Activated T-cell treated with anti-CD3 and anti-CD28 coated beads, Interleukin-2, amount 50 U/mL, for 72 hours (primary cell): Measurements from ENCODE around the gene PLEKHD1. TPM values are rescaled to one million over a fixed set of nuclear protein-coding genes. Genes with fewer than 3 reads are reported as not detected.
"Not testable (repeated sequence)": the region's sequence is repeated elsewhere in the genome, so short reads cannot be mapped to it uniquely, and the experiment has no call there.

Experiments used
- ATAC-seq, 2 donors: fragments of 150-1000 bp; cut with Tn5 transposase; replicated peaks in 1 of 2; 2 replicates each; pipeline ENCODE4 v1.10.0; 2021; ENCODE audit warnings: moderate library complexity in 2 of 2, mild to moderate bottlenecking in 1 of 2
- DNase-seq, 2 donors: peaks; one replicate each; pipeline ENCODE4 v3.0.0; 2021 to 2022; ENCODE audit warnings: mixed read lengths in 1 of 2
- H3K27ac Mint-ChIP-seq: one replicate; pipeline ENCODE4 v1.8.0; 2022; ENCODE audit warnings: mild to moderate bottlenecking, moderate library complexity, mixed read lengths
- H3K27me3 Mint-ChIP-seq: one replicate; pipeline ENCODE4 v1.8.0; 2022; ENCODE audit warnings: low read depth, mixed read lengths
- H3K36me3 Mint-ChIP-seq, 2 donors: one replicate each; pipeline ENCODE4 v1.8.0; 2022; ENCODE audit warnings: mixed read lengths in 2 of 2, mild to moderate bottlenecking in 1 of 2; ENCODE audit not compliant: insufficient read depth in 2 of 2
- H3K4me1 Mint-ChIP-seq: one replicate; pipeline ENCODE4 v1.8.0; 2022; ENCODE audit warnings: low read depth, mixed read lengths
- H3K4me3 Mint-ChIP-seq, 2 donors: one replicate each; pipeline ENCODE4 v1.8.0; 2022; ENCODE audit warnings: mild to moderate bottlenecking in 2 of 2, mixed read lengths in 2 of 2, moderate library complexity in 2 of 2
- H3K9me3 Mint-ChIP-seq, 2 donors: one replicate each; pipeline ENCODE4 v1.8.0; 2022; ENCODE audit warnings: mixed read lengths in 2 of 2
- total RNA-seq, 2 donors: library from RNA; stranded (reverse); gene quantifications; one replicate each; pipeline ENCODE4 v1.2.3, GENCODE V29; 2022

PLEKHD1 gene
- total RNA-seq, 2 donors from 2014 or later: 0.12 TPM; not detected in 1

DNA sequence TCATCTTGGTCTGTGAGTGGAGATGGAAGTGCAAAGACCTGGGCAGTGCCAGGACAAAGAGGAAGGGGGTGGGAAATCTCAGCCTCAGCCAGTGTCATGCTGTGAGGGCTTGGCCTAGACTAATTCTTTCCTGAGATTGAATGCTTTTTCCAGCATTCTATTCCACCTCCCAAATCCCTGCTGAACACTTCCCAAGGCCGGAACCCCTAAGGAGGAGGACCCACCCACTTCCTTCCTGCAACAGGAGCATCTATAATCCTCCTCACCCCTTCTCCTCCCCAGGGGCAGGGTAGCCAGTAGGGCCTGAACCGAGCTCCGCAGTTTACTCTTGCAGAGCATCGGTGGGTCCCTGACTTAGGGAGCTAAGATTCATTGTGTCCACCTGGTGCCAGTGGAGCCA is 3.2 kb downstream of the PLEKHD1 start:
- H3K27me3 Mint-ChIP-seq: peaks cover 46% of the 10 kb centered on the region
- ATAC-seq (no peak), DNase-seq (no peak)
- H3K9me3 Mint-ChIP-seq: no peaks in the 10 kb centered on the region
- H3K4me1 Mint-ChIP-seq: no peaks in the 10 kb centered on the region
- H3K36me3 Mint-ChIP-seq: no peaks in the 10 kb centered on the region
- H3K4me3 Mint-ChIP-seq: no peak overlapping the region
- no peak overlapping the region for H3K27ac Mint-ChIP-seq

DNA sequence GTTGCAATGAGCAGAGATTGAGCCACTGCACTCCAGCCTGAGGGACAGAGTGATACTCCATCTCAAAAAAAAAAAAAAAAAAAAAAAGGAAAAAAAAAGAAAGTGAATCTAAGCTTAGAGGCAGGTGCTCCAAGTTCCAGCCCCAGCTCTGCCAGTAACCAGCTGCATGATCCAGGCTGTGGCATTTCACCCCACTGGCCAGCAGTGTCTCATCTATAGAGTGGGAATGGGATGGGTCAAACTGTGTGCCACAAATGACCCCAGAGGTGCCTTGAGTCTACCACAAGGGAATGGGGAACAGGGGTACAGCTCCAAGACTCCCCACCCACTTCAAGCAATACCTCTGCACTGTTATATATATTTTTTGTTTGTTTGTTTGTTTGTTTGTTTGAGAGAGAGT is 5.0 kb downstream of the PLEKHD1 start:
- DNase-seq: no peak
- H3K4me3 Mint-ChIP-seq: no peak overlapping the region
- H3K27ac Mint-ChIP-seq: no peak overlapping the region
- H3K9me3 Mint-ChIP-seq: no peaks in the 10 kb centered on the region
- ATAC-seq: no peak
- peaks cover 33% of the 10 kb centered on the region for H3K27me3 Mint-ChIP-seq
- H3K36me3 Mint-ChIP-seq: no peaks in the 10 kb centered on the region
- no peaks in the 10 kb centered on the region for H3K4me1 Mint-ChIP-seq

DNA sequence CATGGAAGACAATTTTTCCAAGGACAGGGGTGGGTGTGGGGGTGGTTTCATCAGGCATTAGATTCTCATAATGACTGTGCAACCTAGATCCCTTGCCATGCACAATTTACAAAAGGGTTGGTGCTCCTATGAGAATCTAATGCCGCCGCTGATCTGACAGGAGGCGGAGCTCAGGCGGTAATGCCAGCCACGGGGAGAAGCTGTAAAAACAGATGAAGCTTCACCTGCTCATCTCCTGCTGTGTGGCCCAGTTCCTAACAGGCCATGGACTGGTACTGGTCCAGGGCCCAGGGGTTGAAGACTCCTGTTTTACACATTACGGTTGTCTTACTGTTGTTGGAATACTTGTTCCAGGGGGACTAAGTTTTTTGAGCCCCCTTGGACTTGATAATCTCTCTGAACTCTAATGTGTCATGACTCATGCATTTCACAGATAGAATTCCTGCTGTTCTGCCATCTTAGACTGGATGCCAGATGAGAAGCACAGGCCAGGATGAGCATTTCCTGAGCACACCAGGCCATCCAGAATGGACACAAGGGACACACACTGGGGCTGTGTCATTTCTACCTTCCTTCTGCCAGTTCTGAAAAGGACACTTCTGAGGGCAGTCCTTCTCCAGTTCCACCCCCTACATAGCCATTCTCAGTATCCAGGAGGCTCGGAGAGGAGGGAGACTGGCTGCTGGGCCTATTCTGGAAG is 5.8 kb downstream of the PLEKHD1 start:
- Mint-ChIP-seq H3K27ac (no peak overlapping the region), H3K27me3 (peaks cover 29% of the 10 kb centered on the region), H3K4me1 (no peaks in the 10 kb centered on the region), H3K9me3 (no peaks in the 10 kb centered on the region), H3K4me3 (no peak overlapping the region), H3K36me3 (no peaks in the 10 kb centered on the region)
- DNase-seq: no peak
- ATAC-seq: no peak

DNA sequence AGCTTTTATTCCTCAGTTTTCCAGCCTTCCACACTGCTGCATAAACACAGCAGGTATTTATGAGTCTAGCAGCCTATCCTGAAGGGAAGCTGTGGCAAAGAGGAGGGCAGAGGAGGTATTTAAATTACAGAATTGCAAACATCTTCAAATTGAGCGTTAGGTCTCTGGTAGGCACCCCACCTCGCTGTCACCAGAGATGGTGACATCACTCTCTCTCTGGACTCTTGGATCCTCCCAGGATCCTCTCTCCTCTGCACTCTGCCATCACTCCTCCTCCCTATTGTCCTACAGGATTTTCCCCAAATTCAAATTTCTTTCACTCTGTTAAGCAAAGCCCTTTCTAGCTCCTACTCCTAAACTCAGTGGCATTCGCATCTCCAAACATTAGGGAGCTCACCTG is 6.7 kb downstream of the PLEKHD1 start:
- H3K27me3 Mint-ChIP-seq: peaks cover 21% of the 10 kb centered on the region

DNA sequence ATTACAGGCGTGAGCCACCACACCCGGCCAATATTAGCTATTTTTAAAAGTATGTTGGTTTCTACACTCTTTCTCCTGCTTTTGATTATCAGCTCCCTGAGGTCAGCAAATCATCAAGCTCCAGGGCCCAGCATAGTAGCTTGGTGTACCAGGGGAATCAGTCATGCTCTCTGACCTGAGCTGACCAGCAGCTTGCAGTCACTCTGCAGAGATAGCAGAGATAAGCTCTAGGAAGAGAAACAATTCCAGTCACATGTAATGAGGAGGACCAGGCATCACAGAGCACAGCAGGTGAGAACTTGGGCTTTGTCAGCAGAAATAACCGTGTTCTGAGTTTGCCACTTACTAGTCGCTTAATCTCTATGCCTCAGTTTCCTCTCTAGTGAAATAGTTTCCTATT is 8.5 kb downstream of the PLEKHD1 start:
- H3K27ac Mint-ChIP-seq: no peak overlapping the region
- H3K9me3 Mint-ChIP-seq: no peaks in the 10 kb centered on the region
- no peak overlapping the region for H3K4me3 Mint-ChIP-seq
- no peaks in the 10 kb centered on the region for H3K36me3 Mint-ChIP-seq
- DNase-seq: no peak
- no peaks in the 10 kb centered on the region for H3K4me1 Mint-ChIP-seq
- peaks cover 5% of the 10 kb centered on the region for H3K27me3 Mint-ChIP-seq
- ATAC-seq: no peak

More for the DNA sequence above, 6.7 kb downstream of the PLEKHD1 start:
- ATAC-seq: no peak
- DNase-seq: no peak
- Mint-ChIP-seq H3K36me3 (no peaks in the 10 kb centered on the region), H3K4me3 (no peak overlapping the region), H3K4me1 (no peaks in the 10 kb centered on the region), H3K27ac (no peak overlapping the region), H3K9me3 (no peaks in the 10 kb centered on the region)

DNA sequence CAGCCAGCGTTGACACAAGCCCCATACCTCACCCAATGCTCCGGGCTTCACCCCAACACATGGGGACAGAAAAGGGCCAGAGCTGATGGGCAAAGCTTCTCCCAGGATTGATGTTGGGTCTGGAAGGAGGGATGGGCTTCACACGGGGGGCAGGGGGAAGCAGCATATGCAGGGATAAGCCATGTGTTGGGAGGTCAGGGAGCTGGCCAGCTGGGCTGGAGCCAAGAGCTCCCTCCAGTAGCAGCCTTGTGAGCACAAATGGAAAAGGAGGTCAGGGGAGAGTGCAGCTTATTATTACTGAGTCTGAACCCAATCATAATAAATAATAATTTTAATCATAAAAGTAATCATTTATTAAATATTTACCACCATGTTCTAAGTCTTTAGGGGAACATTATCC is 9.3 kb downstream of the PLEKHD1 start:
- Mint-ChIP-seq H3K9me3 (no peaks in the 10 kb centered on the region), H3K4me1 (no peaks in the 10 kb centered on the region), H3K4me3 (no peak overlapping the region), H3K27ac (no peak overlapping the region), H3K27me3 (peaks cover 5% of the 10 kb centered on the region), H3K36me3 (no peaks in the 10 kb centered on the region)
- ATAC-seq: no peak
- DNase-seq: no peak

DNA sequence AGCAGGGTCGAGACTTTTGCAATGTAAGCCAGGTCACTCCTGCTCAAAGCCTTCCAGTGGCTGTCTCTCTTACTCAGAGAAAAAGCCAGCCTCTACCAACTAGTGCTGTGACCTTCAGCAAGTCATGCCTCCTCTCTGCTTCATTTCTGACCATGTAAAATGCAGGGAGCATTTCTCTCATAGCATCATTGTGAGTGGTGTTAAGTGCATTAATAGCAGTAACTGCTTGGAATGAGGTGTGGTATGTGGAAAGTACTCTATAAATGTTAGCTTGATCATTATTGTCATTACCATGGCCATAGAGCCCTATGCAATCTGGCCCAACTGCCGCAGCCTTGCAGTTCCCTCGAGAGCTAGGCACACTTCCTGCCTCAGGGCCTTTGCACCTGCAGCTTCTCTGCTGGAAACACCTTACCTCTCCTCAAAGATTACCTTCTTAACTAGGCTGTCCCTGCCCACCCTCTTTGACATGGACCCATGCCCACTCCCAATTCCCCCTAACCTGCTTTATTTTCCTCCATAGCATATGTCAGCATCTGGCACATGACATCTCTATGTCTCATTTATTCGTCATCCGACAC is 10.9 kb downstream of the PLEKHD1 start:
- no peaks in the 10 kb centered on the region for H3K9me3 Mint-ChIP-seq
- no peaks in the 10 kb centered on the region for H3K4me1 Mint-ChIP-seq

DNA sequence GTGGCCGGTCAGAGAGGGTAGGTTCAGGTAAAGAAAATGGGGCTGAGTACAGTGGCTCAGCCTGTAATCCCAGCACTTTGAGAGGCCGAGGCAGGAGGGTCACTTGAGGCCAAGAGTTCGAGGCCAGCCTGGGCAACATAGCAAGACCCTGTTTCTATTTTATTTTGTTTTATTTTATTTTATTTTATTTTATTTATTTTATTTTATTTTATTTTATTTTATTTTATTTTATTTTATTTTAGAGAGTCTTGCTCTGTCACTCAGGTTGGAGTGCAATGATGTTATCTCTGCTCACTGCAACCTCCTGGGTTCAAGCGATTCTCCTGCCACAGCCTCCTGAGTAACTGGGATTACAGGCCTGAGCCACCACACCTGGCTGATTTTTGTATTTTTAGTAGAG is 13.3 kb downstream of the PLEKHD1 start:
- ATAC-seq, H3K4me1 Mint-ChIP-seq, H3K27me3 Mint-ChIP-seq, H3K27ac Mint-ChIP-seq, H3K4me3 Mint-ChIP-seq, H3K9me3 Mint-ChIP-seq, DNase-seq, H3K36me3 Mint-ChIP-seq: not testable (repeated sequence)

More for the DNA sequence above, 10.9 kb downstream of the PLEKHD1 start:
- ATAC-seq (no peak), DNase-seq (no peak)
- H3K4me3 Mint-ChIP-seq: no peak overlapping the region
- no peaks in the 10 kb centered on the region for H3K36me3 Mint-ChIP-seq
- H3K27ac Mint-ChIP-seq: no peak overlapping the region
- peaks cover 2% of the 10 kb centered on the region for H3K27me3 Mint-ChIP-seq

DNA sequence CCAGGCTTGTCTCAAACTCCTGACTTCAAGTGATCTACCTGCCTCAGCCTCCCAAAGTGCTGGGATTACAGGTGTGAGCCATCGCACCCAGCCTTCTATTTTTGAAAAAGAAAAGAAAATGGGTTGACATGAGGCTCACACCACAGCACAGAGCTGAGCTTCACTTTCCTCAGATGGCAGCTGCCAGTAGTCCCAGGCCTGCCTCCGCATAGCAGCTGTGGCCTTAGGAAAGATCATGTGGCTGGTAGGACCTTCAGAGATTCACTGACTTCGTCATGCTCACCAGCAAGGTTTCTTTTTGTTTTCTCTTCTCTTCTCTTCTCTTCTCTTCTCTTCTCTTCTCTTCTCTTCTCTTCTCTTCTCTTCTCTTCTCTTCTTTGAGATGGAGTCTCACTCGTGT is 13.8 kb downstream of the PLEKHD1 start:
- not testable (repeated sequence) for H3K27me3 Mint-ChIP-seq, H3K36me3 Mint-ChIP-seq, H3K4me1 Mint-ChIP-seq, H3K27ac Mint-ChIP-seq, DNase-seq, H3K4me3 Mint-ChIP-seq, ATAC-seq, H3K9me3 Mint-ChIP-seq

DNA sequence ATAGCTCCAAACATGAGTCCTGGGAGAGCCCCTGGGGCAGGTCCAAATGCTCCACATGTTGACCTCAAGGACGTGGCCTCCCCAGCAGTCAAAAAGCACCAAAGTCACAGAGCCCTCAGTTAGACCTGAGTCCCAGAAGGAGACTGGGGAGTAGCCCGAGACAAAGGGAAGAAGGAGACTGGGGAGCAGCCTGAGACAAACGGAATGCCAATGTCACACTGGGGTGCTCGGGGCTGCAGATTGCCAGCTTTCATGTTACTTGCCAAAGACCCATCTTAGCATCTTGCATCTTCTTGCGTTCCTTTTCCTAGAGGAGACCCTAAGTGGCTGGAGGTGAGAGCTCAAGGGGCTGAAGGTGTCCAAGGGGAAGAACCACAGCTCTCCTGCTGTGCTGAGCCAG is 14.9 kb downstream of the PLEKHD1 start:
- no peak overlapping the region for H3K27ac Mint-ChIP-seq
- H3K4me3 Mint-ChIP-seq: no peak overlapping the region
- ATAC-seq (no peak), DNase-seq (no peak)
- no peaks in the 10 kb centered on the region for H3K9me3 Mint-ChIP-seq
- no peaks in the 10 kb centered on the region for H3K27me3 Mint-ChIP-seq
- no peaks in the 10 kb centered on the region for H3K36me3 Mint-ChIP-seq
- H3K4me1 Mint-ChIP-seq: no peaks in the 10 kb centered on the region

DNA sequence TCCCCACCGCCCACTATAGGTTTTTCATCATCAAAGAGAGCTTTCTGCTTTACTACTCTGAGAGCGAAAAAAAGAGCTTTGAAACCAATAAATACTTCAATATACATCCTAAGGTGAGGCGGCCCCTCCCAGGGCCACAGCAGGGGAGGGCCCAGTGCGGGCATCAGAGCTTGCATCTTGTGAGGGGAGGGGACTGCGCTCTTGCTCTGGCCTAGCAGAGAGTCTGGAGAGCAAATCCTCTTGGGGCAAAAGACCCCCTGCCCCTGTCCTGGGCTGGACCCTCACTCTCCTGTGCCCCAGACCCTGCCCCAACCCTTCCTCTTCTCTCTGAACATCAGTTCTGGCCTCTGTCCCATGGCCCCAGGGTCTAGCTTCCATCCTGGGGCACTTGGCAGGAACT is 15.6 kb downstream of the PLEKHD1 start:
- H3K4me1 Mint-ChIP-seq: no peaks in the 10 kb centered on the region
- no peaks in the 10 kb centered on the region for H3K36me3 Mint-ChIP-seq
- no peaks in the 10 kb centered on the region for H3K9me3 Mint-ChIP-seq
- DNase-seq (no peak), ATAC-seq (no peak)
- H3K4me3 Mint-ChIP-seq: no peak overlapping the region
- no peak overlapping the region for H3K27ac Mint-ChIP-seq
- no peaks in the 10 kb centered on the region for H3K27me3 Mint-ChIP-seq

DNA sequence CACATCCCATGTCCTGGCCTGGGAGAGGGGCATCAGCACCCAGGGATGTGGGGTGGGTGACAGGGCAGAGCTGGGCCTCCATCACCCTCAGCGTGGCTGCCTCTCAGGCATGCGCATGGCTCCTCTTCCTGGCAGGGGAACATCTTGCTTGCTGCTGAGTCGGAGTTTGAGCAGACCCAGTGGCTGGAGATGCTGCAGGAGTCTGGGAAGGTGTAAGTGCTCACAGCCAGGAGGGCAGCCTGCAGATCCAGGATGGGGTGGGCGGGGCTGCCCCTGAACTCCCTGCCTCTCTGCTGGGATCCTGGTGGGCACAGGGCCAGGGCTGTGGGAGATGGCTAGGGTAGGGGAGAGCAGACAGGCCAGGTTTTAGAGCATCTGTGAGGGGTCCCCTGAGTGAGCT is 16.2 kb downstream of the PLEKHD1 start:
- Mint-ChIP-seq H3K4me1 (no peaks in the 10 kb centered on the region), H3K9me3 (no peaks in the 10 kb centered on the region), H3K27ac (no peak overlapping the region), H3K4me3 (no peak overlapping the region), H3K36me3 (no peaks in the 10 kb centered on the region), H3K27me3 (no peaks in the 10 kb centered on the region)
- ATAC-seq (no peak), DNase-seq (no peak)

DNA sequence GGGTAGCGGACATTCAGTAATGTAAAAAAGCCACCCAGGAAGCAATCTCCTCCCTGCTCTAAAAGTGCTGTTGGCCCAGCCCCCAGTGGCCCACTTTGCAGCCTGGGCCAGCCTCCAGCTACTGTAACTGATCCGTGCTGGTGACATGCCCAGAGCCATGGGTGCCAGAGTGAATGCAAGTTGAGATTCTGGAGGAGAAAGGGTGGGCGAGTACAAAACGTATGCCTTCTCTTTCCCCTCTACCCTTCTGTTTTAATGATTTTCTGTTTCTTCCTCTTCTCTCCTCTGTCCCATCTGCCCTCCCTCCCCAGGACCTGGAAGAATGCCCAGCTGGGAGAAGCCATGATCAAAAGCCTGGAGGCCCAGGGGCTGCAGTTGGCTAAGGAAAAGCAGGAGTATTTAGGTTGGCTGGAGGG is 16.9 kb downstream of the PLEKHD1 start:
- H3K9me3 Mint-ChIP-seq: no peaks in the 10 kb centered on the region
- H3K36me3 Mint-ChIP-seq: no peaks in the 10 kb centered on the region
- H3K27me3 Mint-ChIP-seq: no peaks in the 10 kb centered on the region
- DNase-seq (no peak), ATAC-seq (no peak)
- H3K4me3 Mint-ChIP-seq: no peak overlapping the region
- H3K4me1 Mint-ChIP-seq: no peaks in the 10 kb centered on the region
- H3K27ac Mint-ChIP-seq: no peak overlapping the region

DNA sequence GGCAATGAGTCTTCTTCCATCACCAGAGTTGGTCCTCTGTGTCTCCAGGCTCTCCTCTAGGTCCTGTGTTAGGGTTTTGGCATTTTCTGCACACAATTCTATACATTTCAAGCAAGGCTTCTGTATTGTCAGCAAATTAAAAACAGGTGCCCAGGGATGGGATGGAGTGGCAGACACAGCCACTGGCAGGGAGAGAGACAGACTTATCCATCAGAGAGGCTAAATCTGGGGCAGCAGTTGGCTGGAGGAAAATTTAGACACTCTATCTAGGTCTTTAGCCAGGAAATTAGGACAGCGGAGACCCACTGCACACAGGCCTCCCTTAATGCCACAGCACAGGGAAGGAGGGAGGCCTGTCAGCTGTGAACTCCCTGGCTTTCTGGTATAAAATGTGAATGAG is 20.2 kb downstream of the PLEKHD1 start:
- Mint-ChIP-seq H3K4me1 (no peaks in the 10 kb centered on the region), H3K4me3 (no peak overlapping the region), H3K9me3 (no peaks in the 10 kb centered on the region), H3K27me3 (no peaks in the 10 kb centered on the region), H3K27ac (no peak overlapping the region), H3K36me3 (no peaks in the 10 kb centered on the region)
- ATAC-seq: no peak
- no peak for DNase-seq
